22Rv1 (cell line): ENCODE measurements around the gene SEC16A.

Experiments
- H3K27ac ChIP-seq: fragments of 450-650 bp; 2 replicates; pipeline ENCODE4 v1.5.1; 2017
- CTCF ChIP-seq: fragments of 450-650 bp; IDR thresholded peaks from 2 replicates; pipeline ENCODE4 v1.5.1; 2017; ENCODE audit warnings: mild to moderate bottlenecking
- ZFX ChIP-seq: fragments of 450-650 bp; IDR thresholded peaks from 2 replicates; pipeline ENCODE4 v1.6.1; 2017; ENCODE audit warnings: antibody characterized with exemption, borderline replicate concordance

SEC16A gene

GRCh38 chr9:136528716-136529341 is 46.0 kb upstream of the SEC16A start:
- no peak overlapping the region for H3K27ac ChIP-seq
- TF ChIP-seq CTCF (no peak), ZFX (no peak)

- no peak overlapping the region for H3K27ac ChIP-seq
These were observed 45.2 kb upstream of the SEC16A start for GRCh38 chr9:136527721-136528710.

DNA sequence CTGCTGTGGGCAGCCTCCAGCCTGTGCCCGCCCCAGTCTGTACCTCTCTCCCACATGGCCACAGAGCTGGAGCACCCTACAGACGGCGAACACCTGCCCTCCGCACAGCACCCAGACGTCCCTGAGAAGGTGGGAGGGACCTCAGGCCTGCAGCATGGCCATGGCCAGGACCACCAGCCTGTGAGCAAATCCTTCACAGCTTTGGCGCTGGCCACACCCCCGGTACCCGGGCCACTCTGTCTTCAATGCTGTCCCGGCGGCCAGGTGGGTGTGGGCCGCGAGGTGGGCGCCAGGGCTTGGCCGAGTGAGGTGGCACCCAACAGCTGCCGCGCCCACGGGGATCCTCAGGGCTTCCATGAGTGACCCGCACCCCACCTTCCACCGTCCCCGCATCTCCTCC is 44.3 kb upstream of the SEC16A start:
- TF ChIP-seq CTCF = no peak
- H3K27ac ChIP-seq = no peak overlapping the region

More at GRCh38 chr9:136527721-136528710, 45.2 kb upstream of the SEC16A start:
- TF ChIP-seq CTCF = no peak
- no peak for TF ChIP-seq ZFX

- H3K27ac ChIP-seq = no peak overlapping the region
- TF ChIP-seq CTCF = no peak
- no peak for TF ChIP-seq ZFX
These were observed 43.8 kb upstream of the SEC16A start for GRCh38 chr9:136526625-136527066.

- TF ChIP-seq ZFX (no peak), CTCF (no peak)
- no peak overlapping the region for H3K27ac ChIP-seq
These were observed 43.1 kb upstream of the SEC16A start for GRCh38 chr9:136525841-136526499.

GRCh38 chr9:136525207-136525606 is 42.4 kb upstream of the SEC16A start:
- TF ChIP-seq CTCF (no peak), ZFX (no peak)
- no peak overlapping the region for H3K27ac ChIP-seq
